ENCODE data around the gene TGM3.

DNA sequence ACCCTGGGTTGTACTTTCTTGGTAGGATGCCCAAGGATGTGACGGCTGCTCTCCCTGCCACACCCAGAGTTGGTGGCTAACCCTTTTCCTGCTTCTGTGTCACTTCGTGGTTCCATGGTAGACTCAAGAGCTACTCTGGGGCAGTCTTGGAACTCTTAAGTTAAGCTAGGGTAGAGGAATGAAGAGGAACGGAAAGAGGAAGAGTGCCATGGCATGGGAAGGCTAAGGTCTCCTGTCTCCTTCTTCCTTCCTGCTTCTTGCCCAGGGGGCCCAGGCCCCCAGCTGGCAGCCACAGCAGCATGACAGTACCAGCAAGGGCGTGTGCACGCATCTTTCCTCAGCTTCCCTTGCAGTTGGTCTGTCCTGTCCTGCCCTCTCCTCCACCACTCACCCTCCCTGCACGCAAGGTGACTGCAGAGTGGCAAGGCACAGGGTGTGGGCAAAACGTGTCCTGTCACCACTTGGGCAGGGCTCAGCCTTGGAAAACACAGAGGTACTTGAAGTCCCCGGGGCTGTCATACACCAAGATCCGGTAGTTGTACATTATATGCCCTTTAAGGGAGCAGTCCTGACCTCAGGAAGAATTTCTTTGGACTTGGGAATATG is 39.8 kb upstream of the TGM3 start:
- TF ChIP-seq, protein P1, sequence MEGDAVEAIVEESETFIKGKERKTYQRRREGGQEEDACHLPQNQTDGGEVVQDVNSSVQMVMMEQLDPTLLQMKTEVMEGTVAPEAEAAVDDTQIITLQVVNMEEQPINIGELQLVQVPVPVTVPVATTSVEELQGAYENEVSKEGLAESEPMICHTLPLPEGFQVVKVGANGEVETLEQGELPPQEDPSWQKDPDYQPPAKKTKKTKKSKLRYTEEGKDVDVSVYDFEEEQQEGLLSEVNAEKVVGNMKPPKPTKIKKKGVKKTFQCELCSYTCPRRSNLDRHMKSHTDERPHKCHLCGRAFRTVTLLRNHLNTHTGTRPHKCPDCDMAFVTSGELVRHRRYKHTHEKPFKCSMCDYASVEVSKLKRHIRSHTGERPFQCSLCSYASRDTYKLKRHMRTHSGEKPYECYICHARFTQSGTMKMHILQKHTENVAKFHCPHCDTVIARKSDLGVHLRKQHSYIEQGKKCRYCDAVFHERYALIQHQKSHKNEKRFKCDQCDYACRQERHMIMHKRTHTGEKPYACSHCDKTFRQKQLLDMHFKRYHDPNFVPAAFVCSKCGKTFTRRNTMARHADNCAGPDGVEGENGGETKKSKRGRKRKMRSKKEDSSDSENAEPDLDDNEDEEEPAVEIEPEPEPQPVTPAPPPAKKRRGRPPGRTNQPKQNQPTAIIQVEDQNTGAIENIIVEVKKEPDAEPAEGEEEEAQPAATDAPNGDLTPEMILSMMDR (IDR thresholded peaks at IDR 0.05; ENCODE audit: low read length), result no peak
- TF ChIP-seq EZH2 (IDR thresholded peaks at IDR 0.05; ENCODE audit: borderline replicate concordance, low read length), result no peak
